Measurements from ENCODE around the gene IGF1R.

IGF1R gene

GRCh38 chr15:98954411-98954810 is 306.1 kb downstream of the IGF1R start:
- no peak for DNase-seq (ENCODE audit: low read depth in 1 of 2, low spot score in 1 of 2)
- Histone ChIP-seq H3K4me3 (replicated peaks; ENCODE audit: insufficient read depth, low read length) (no peak overlapping the region), H3K27ac (replicated peaks) (no peak overlapping the region), H3K27me3 (ENCODE audit: insufficient read depth, poor library complexity, severe bottlenecking) (no peaks in the 10 kb centered on the region)
- TF ChIP-seq POLR2AphosphoS5 (IDR thresholded peaks at IDR 0.05; ENCODE audit: low read depth) = no peak

GRCh38 chr15:98955331-98955730 is 307.0 kb downstream of the IGF1R start:
- H3K27ac ChIP-seq (replicated peaks) = peak overlapping the region; percentile 67
- DNase-seq (ENCODE audit: low read depth in 1 of 2, low spot score in 1 of 2) = no peak
- TF ChIP-seq POLR2AphosphoS5 (IDR thresholded peaks at IDR 0.05; ENCODE audit: low read depth) (no peak), SPI1 (IDR thresholded peaks at IDR 0.05; ENCODE audit: borderline replicate concordance, low read depth) (no peak), GABPA (IDR thresholded peaks at IDR 0.05; ENCODE audit: low read depth) (no peak), CTCF (IDR thresholded peaks at IDR 0.05; ENCODE audit: insufficient read depth, low read length) (no peak), REST (IDR thresholded peaks at IDR 0.05; ENCODE audit: insufficient replicate concordance, low read depth) (no peak)

GRCh38 chr15:98955961-98956723 is 307.8 kb downstream of the IGF1R start:
- TF ChIP-seq POLR2AphosphoS5 (IDR thresholded peaks at IDR 0.05; ENCODE audit: low read depth) (peak; percentile 92), SPI1 (IDR thresholded peaks at IDR 0.05; ENCODE audit: borderline replicate concordance, low read depth) (peak; percentile 53; the same call in 1 of the 2 replicates), GABPA (IDR thresholded peaks at IDR 0.05; ENCODE audit: low read depth) (no peak; the same call in 1 of the 2 replicates)
- peak; percentile 88 to 98 for DNase-seq (ENCODE audit: low read depth in 1 of 2, low spot score in 1 of 2)
- Histone ChIP-seq H3K27ac (replicated peaks) (peak overlapping the region; percentile 68), H3K4me3 (replicated peaks; ENCODE audit: insufficient read depth, low read length) (no peak overlapping the region), H3K27me3 (ENCODE audit: insufficient read depth, poor library complexity, severe bottlenecking) (no peaks in the 10 kb centered on the region)

More at GRCh38 chr15:98955331-98955730, 307.0 kb downstream of the IGF1R start:
- no peak overlapping the region for H3K4me3 ChIP-seq (replicated peaks; ENCODE audit: insufficient read depth, low read length)
- no peaks in the 10 kb centered on the region for H3K27me3 ChIP-seq (ENCODE audit: insufficient read depth, poor library complexity, severe bottlenecking)

- H3K4me3 ChIP-seq (replicated peaks; ENCODE audit: insufficient read depth, low read length) = no peak overlapping the region
- no peaks in the 10 kb centered on the region for H3K27me3 ChIP-seq (ENCODE audit: insufficient read depth, poor library complexity, severe bottlenecking)
- DNase-seq (ENCODE audit: low read depth in 1 of 2, low spot score in 1 of 2) = no peak
- TF ChIP-seq POLR2AphosphoS5 (IDR thresholded peaks at IDR 0.05; ENCODE audit: low read depth) = no peak
- no peak for TF ChIP-seq REST (IDR thresholded peaks at IDR 0.05; ENCODE audit: insufficient replicate concordance, low read depth)
- no peak for TF ChIP-seq SPI1 (IDR thresholded peaks at IDR 0.05; ENCODE audit: borderline replicate concordance, low read depth)
- TF ChIP-seq GABPA (IDR thresholded peaks at IDR 0.05; ENCODE audit: low read depth) = no peak
- no peak for TF ChIP-seq CTCF (IDR thresholded peaks at IDR 0.05; ENCODE audit: insufficient read depth, low read length)
- H3K27ac ChIP-seq (replicated peaks) = peak overlapping the region; percentile 68
Observed at GRCh38 chr15:98956796-98957553, 308.6 kb downstream of the IGF1R start.
